Measurements from ENCODE around the gene TRIP11. TPM values are rescaled to one million over a fixed set of nuclear protein-coding genes. Genes with fewer than 3 reads are reported as not detected.

Gene TRIP11
- total RNA-seq, 1 experiment from 2014 or later: 37.4 TPM

GRCh38 chr14:91927191-91927590 is 112.7 kb downstream of the TRIP11 start:
- CTCF ChIA-PET: no interaction called here
- H2AFZ ChIP-seq (ENCODE audit: low read depth, low read length, poor library complexity, severe bottlenecking): no peak overlapping the region
- H3K9me2 ChIP-seq (ENCODE audit: insufficient read depth): no peaks in the 10 kb centered on the region
- H3K4me3 ChIP-seq (replicated peaks in 1 of 2; ENCODE audit: low read depth in 1 of 2, low read length in 2 of 2): no peak overlapping the region
- no peak overlapping the region for H3K27ac ChIP-seq (ENCODE audit: low read depth, low read length)
- H3K79me2 ChIP-seq (ENCODE audit: insufficient read depth, low read length): no peaks in the 10 kb centered on the region
- RAD21 ChIA-PET (ENCODE audit: low non-redundant PET in 1 of 2, low total read pairs in 2 of 2, uncharacterized antibody in 2 of 2, unreplicated experiment in 2 of 2): no interaction called here
- no peak for ATAC-seq
- H3K27me3 ChIP-seq (ENCODE audit: insufficient read depth, low read length): no peaks in the 10 kb centered on the region
- no peaks in the 10 kb centered on the region for H3K4me1 ChIP-seq (ENCODE audit: control insufficient read depth in 1 of 2, insufficient read depth in 2 of 2, low read length in 2 of 2)
- H3K9me3 ChIP-seq (ENCODE audit: control insufficient read depth in 1 of 2, insufficient read depth in 1 of 2, low read depth in 1 of 2, low read length in 2 of 2): no peaks in the 10 kb centered on the region
- TF ChIP-seq JUND (IDR thresholded peaks at IDR 0.05): no peak
- TF ChIP-seq CTCF (IDR thresholded peaks at IDR 0.05 in 2 of 3, conservative IDR thresholded peaks at IDR 0.05 in 1 of 3; ENCODE audit: borderline replicate concordance in 1 of 3, insufficient read depth in 1 of 3, low read depth in 2 of 3, low read length in 2 of 3): no peak
- no peak for TF ChIP-seq RAD21 (IDR thresholded peaks at IDR 0.05; ENCODE audit: low read depth)
- TF ChIP-seq YY1 (IDR thresholded peaks at IDR 0.05; ENCODE audit: extremely low read depth, insufficient replicate concordance, low read depth, low read length): no peak
- TF ChIP-seq POLR2AphosphoS5 (IDR thresholded peaks at IDR 0.05; ENCODE audit: low read depth, low read length): no peak
- no peak for TF ChIP-seq POLR2A (IDR thresholded peaks at IDR 0.05; ENCODE audit: borderline replicate concordance, extremely low read depth, insufficient read depth, insufficient read length)
- no peak for TF ChIP-seq ZBTB33 (IDR thresholded peaks at IDR 0.05; ENCODE audit: extremely low read depth, insufficient replicate concordance, low read length)
- no peak for TF ChIP-seq FOSL1 (IDR thresholded peaks at IDR 0.05; ENCODE audit: low read depth)
- TF ChIP-seq EGR1 (IDR thresholded peaks at IDR 0.05; ENCODE audit: low read depth): no peak
- TF ChIP-seq SIN3A (IDR thresholded peaks at IDR 0.05; ENCODE audit: low read depth): no peak
- TF ChIP-seq SP1 (IDR thresholded peaks at IDR 0.05; ENCODE audit: low read depth): no peak
- no peak for TF ChIP-seq MAX (IDR thresholded peaks at IDR 0.05)
- POLR2A ChIA-PET: no interaction called here
- intact Hi-C loops (cut with micrococcal nuclease): no loop called here
- H3K36me3 ChIP-seq (ENCODE audit: control insufficient read depth in 1 of 2, insufficient read depth in 2 of 2, low read length in 2 of 2): no peaks in the 10 kb centered on the region
- no peak overlapping the region for H3K4me2 ChIP-seq (ENCODE audit: low read length)
- no TSS peak for BruUV-seq (replicated peaks)
- no peak for DNase-seq (ENCODE audit: low read depth, low spot score)
- H4K20me1 ChIP-seq (ENCODE audit: insufficient read depth): no peaks in the 10 kb centered on the region
- H3K9ac ChIP-seq (ENCODE audit: low read length): no peak overlapping the region

Data from HCT116 (cell line).